G401 (cell line): ENCODE measurements around the gene GSTA5. TPM values are rescaled to one million over a fixed set of nuclear protein-coding genes. Genes with fewer than 3 reads are reported as not detected.
"Not testable (repeated sequence)": the region's sequence is repeated elsewhere in the genome, so short reads cannot be mapped to it uniquely, and the experiment has no call there.

Experiments used
- DNase-seq: peaks from one replicate; pipeline ENCODE4 v3.0.0-alpha.2; 2015; ENCODE audit warnings: low spot score
- in situ Hi-C: cut with HindIII; loops from 2 replicates; pipeline ENCODE4 v1.10.0; 2016; ENCODE audit warnings: low sequenced_read_pairs, mixed read lengths
- total RNA-seq: library from RNA; depleted of rRNA; stranded (reverse); fragments of >200 nt; shearing (Covaris generic); gene quantifications from 2 replicates; pipeline ENCODE4 v1.2.3, GENCODE V29; 2014; rRNA removed

Gene GSTA5
- total RNA-seq, 1 experiment from 2014 or later = not detected

DNA sequence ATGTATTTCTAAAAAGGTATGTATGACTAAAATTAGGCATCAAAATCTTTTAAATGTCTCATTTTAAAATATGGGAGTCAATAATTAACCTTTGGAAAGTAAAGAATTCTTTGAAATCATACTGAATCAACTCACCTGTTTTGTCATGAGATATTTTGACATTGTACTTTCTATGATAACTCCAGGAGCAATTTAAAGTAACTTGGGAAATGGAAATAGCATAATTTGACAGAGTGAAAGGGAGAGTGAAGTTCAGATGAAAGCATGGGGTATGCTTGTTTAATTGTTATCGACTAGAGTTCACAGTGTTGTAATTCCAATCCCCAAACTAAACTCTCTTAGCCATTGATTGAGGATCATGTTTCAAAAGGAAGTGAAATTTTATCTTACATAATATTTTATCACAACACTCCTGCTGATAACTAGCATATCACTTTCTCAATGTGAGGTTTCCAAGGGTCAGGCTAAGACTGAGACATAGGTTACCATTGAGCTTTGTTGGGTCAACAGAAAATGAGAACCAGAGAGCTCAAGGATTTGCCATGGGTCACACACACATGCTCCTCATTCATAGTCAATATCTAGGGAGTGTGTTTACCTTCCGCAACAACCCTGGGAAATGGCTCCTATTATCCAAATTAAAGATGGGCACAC is 39.3 kb downstream of the GSTA5 start:
- no peak for DNase-seq
- in situ Hi-C loops = no loop called here

DNA sequence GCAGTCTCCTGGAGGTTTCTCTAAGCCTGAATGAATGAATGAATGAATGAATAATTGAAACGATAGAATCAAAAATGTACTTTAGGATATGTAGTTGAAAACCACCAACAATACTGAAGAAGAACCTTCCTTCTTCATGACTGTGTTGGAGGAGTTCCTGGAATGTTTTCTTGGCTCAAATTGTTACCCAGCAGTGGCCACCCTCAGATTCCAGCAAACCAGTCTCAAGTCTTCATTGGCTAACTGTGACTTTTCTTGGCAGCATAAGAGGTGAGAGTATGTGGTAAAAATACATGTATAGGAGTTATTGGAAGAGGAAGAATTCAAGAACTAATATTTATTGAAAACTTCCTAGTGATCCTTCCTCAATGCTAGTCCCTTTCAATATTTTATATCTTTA is 41.3 kb downstream of the GSTA5 start:
- DNase-seq, in situ Hi-C loops: not testable (repeated sequence)

DNA sequence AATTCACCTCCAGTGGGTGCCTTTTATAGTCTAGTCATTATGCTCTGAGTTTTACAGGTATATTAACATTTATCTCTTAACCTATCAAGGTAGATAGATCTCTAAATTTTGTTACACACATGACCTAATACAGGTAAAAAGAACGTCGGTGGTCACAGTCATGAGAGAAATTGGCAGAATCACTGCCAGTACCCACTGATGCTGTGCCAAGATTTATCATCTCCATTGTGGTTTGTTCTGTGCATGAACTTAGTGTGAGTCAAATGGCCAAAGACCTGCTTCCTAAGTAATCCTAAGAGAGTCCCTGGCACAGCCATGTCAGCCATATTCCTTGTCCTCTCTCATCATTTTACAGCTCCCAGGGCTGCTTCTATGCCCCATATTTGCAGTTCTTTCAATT is 46.2 kb downstream of the GSTA5 start:
- in situ Hi-C loops = not testable (repeated sequence)

DNA sequence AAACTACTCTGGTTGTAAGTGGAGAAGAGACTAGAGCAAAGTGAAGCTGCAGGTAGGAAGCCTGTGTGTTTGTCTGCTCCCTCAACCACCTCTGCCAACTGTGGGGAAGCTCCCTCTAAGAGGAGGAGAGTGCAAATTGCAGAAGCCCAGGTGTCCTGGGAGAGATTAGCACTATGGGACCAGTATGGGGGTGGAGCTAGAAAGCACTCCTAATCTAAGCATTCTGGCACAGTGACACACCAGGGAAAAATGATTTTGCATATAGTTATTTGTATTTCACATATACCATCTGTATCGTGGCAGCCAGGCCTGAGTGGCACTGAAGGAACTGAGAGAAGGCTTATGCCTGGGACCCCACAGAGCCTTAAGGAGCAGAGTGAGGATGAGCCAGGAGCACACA is 49.8 kb downstream of the GSTA5 start:
- DNase-seq = no peak
- in situ Hi-C loops = no loop called here

More for the DNA sequence above, 46.2 kb downstream of the GSTA5 start:
- DNase-seq = not testable (repeated sequence)

DNA sequence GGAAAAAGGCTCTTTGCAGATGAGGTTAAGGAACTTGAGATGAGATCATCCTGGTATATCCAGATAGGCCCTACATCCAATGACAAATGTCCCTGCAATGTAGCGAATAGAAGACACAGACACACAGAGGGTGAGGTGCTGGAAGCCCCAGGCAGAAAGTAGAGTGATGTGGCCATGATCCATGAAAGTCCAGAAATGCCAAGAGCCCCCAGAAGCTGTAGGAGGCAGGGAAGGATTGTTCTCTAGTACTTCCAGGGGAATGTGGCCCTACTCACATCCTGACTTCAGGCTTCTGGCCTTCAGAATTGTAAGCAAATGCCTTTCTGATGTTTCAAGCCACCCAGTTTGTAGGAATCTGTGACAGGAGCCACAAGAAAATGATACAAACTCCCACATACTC is 51.0 kb downstream of the GSTA5 start:
- DNase-seq, in situ Hi-C loops: not testable (repeated sequence)

DNA sequence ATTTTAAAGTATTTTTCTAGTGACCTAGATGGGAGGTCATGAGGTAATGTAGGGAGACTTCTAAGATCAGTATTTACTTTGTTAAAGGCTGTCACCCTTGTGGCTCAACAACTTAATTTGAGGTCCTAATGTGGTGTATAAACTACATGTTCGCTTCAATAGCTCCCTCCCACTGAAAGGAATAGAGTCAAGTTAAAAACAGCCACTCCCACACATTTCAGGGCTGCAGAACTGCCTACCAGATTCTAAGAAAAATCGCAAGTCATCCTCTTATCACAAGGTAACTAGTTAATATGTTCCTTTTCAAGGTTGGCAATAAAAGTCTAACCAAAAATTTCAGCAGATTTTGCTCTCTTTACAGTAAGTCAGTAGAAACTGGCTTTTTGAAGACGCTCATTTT is 52.1 kb downstream of the GSTA5 start:
- DNase-seq = no peak
- in situ Hi-C loops = no loop called here

DNA sequence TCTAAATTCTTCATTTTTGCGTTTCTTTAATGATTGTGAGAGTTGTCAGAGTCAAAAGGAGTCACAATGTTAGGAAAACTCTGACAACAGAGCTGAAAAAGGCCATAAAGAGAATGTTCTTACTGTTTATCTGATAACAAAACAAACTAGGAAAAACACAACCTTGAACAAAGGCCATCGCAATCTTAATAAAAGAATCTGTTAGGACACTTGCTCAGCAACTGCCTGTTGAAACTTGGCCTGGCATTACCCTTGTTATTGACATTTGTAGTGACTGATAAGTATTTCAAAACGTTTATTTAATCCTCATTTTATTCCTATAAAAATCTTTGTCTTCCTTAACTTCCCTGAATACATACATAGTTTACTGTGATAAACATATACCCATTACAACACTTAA is 52.7 kb downstream of the GSTA5 start:
- in situ Hi-C loops = no loop called here
- no peak for DNase-seq

DNA sequence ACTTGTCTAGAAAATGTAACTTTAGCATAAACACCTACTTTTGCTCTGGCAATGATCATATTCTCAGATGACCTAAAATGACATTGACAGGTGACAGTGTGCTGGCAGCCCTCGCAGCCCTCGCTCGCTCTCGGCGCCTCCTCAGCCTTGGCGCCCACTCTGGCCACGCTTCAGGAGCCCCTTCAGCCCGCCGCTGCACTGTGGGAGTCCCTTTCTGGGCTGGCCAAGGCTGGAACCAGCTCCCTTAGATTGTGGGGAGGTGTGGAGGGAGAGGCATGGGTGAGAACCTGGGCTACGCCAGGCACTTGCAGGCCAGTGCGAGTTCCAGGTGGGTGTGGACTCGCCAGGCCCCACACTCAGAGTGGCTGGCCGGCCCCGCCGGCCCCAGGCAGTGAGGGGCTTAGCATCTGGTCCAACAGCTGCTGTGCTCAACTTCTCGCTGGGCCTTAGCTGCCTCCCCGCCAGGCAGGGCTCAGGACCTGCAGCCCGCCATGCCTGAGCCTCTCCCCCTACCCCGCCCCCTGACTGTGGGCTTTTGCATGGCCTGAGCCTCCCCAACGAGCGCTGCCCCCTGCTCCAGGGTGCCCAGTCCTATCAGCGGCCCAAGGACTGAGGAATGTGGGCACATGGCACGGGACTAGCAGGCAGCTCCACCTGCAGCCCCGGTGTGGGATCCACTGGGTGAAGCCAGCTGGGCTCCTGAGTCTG is 54.2 kb downstream of the GSTA5 start:
- DNase-seq = no peak
- in situ Hi-C loops = no loop called here

DNA sequence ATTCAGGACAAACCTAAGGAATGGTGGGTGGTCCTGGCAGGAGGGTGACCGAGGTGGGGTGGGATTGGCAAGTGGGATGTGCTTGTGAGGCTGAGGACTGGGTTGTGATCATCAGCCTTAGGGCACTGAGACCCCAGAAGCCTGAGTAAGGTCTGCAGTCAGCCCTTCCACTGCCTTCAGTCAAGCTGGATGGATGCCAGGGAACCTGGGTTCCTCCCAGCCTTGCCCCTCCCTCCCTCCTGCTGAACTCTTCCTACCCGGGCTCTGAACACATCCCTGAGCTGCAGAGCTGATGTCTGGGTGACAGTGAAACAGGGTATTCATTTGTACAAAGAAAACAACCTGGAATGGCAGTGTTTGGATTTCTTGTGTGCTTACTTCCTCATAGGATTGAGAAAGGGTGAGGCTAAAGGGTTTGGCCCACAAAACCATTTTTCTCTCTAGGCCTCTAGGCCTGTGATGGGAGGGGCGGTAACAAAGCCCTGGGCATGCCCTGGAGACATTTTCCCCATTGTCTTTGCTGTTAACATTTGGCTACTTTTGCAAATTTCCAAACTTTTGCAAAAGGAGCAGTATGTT is 57.8 kb downstream of the GSTA5 start:
- in situ Hi-C loops, DNase-seq: not testable (repeated sequence)

DNA sequence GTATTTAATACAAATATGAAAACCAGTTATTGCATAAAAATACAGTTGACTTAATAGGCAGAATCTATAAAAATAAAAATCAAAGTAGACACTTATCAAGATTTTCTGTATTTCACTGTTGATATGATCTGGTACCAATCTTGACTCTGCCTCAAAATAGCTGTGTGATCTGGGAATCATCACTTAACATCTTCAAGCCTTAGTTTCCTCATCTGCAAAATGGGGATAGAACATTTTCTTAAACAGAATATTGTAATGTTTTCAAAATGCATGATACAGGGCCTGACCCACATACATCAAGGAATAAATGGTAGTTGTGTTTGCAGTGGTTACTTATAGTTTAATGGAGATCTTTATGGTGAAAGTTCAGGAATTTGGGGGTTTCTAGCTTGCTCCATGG is 58.4 kb downstream of the GSTA5 start:
- in situ Hi-C loops, DNase-seq: not testable (repeated sequence)

Other genes with a start within 250 kb of the GSTA5 start
- 47.1 and 61.1 TPM in 2 replicates for gene TMEM14A, start 169.7 kb downstream of the GSTA5 start, total RNA-seq
- gene GSTA2, start 77.3 kb downstream of the GSTA5 start, total RNA-seq = not detected in 2 replicates
- gene GSTA1, start 37.0 kb downstream of the GSTA5 start, total RNA-seq = not detected in 2 replicates
- not detected in 2 replicates for gene GSTA3, start 68.9 kb upstream of the GSTA5 start, total RNA-seq
- gene GSTA4, start 154.5 kb upstream of the GSTA5 start, total RNA-seq = 37.7 and 42.0 TPM in 2 replicates
- 1.0 and 3.1 TPM in 2 replicates for gene CILK1, start 221.0 kb upstream of the GSTA5 start, total RNA-seq
- gene FBXO9, start 224.6 kb upstream of the GSTA5 start, total RNA-seq = 31.6 and 46.3 TPM in 2 replicates